ENCODE results near the gene DDI2. TPM values are rescaled to one million over a fixed set of nuclear protein-coding genes. Genes with fewer than 3 reads are reported as not detected.

DDI2 gene
- total and polyA plus RNA-seq, 10 of the 15 experiments (the other 5 are each of a cell fraction or from before 2014, with no cell fraction given), result 3.3 to 33.1 (median 11.6) TPM

GRCh38 chr1:15616373-15617172, 685 bp upstream of the DDI2 start:
- ChIA-PET SMC1A (ENCODE audit: uncharacterized antibody, unreplicated experiment) (interaction anchor here (0.6 to 0.9 kb wide), 2 partner anchors 23 to 345 kb away, joined by 3 read pairs; no protein-coding TSS in a partner anchor), POLR2A (interaction anchor here (0.5 to 2.5 kb wide), 5 partner anchors 11 to 289 kb away, joined by 3 to 18 read pairs (median 4); no protein-coding TSS in a partner anchor), CTCF (interaction anchor here (0.6 to 1.5 kb wide), 3 partner anchors 13 to 125 kb away, joined by 3 read pairs; no protein-coding TSS in a partner anchor), RAD21 (ENCODE audit: unreplicated experiment) (interaction anchor here (0.7 kb wide), 1 partner anchor 81 kb away, joined by 3 read pairs; no protein-coding TSS in a partner anchor)
- WGBS (ENCODE audit: insufficient coverage, insufficient replicate concordance, low lambda C conversion rate, missing lambda C conversion rate), result 29% methylated on average over 16 of the region's 16 CpGs
- ATAC-seq (peak; percentile 12), FAIRE-seq (no peak), DNase-seq (ENCODE audit: low read depth, low spot score) (no peak)
- Histone ChIP-seq H3K79me2 (ENCODE audit: control insufficient read depth, insufficient read depth, low read length) (peaks cover 41% of the 10 kb centered on the region), H2AFZ (ENCODE audit: control insufficient read depth, low read depth, low read length) (peak overlapping the region; percentile 95), H4K20me1 (ENCODE audit: control insufficient read depth, insufficient read depth) (no peaks in the 10 kb centered on the region), H3K36me3 (ENCODE audit: control insufficient read depth in 2 of 2, insufficient read depth in 2 of 2, low read length in 1 of 2) (no peaks in the 10 kb centered on the region), H3K4me2 (ENCODE audit: control insufficient read depth, insufficient read depth) (peak overlapping the region; percentile 91), H3K4me3 (peak overlapping the region; percentile 70), H3K9me3 (replicated peaks; ENCODE audit: control insufficient read depth, insufficient read depth, low read length) (no peaks in the 10 kb centered on the region), H3K27me3 (replicated peaks in 1 of 2; ENCODE audit: control insufficient read depth in 2 of 2, insufficient read depth in 2 of 2, low read length in 1 of 2) (no peaks in the 10 kb centered on the region), H3K4me1 (ENCODE audit: control insufficient read depth, insufficient read depth, low read length) (peaks cover 14% of the 10 kb centered on the region), H3K27ac (ENCODE audit: control insufficient read depth, insufficient read depth) (peak overlapping the region; percentile 92), H3K9ac (ENCODE audit: control insufficient read depth, insufficient read depth, low read length) (peak overlapping the region; percentile 59)
- BruUV-seq (replicated peaks), result TSS peak; percentile 93
- TF ChIP-seq SRF (IDR thresholded peaks at IDR 0.05; ENCODE audit: low read depth in 2 of 2, low read length in 2 of 2), result no peak
- no peak for TF ChIP-seq SUPT20H (IDR thresholded peaks at IDR 0.05; ENCODE audit: borderline replicate concordance, control insufficient read depth, low read depth, low read length)
- 0 out of 2 replicates have a peak, but pooled peaks have one; percentile 32 for TF ChIP-seq NFIC (IDR thresholded peaks at IDR 0.05; ENCODE audit: low read depth, low read length)
- no peak for TF ChIP-seq CTCF (IDR thresholded peaks at IDR 0.05 in 2 of 3, conservative IDR thresholded peaks at IDR 0.05 in 1 of 3; ENCODE audit: control insufficient read depth in 2 of 3, extremely low read depth in 1 of 3, insufficient read depth in 1 of 3, low read depth in 3 of 3, low read length in 3 of 3)
- TF ChIP-seq FOXK2 (IDR thresholded peaks at IDR 0.05), result no peak
- TF ChIP-seq SMAD5 (IDR thresholded peaks at IDR 0.05; ENCODE audit: low read depth), result no peak
- 0 out of 4 replicates have a peak, but pooled peaks of 1 of the 2 experiments have one; percentile 17 for TF ChIP-seq ETV6 (conservative IDR thresholded peaks at IDR 0.05 in 1 of 2, IDR thresholded peaks at IDR 0.05 in 1 of 2; ENCODE audit: borderline replicate concordance in 1 of 2, low read depth in 1 of 2)
- peak; percentile 69; the same call in 1 of the 2 replicates for TF ChIP-seq RELB (IDR thresholded peaks at IDR 0.05; ENCODE audit: low read depth)
- no peak for TF ChIP-seq ZZZ3 (IDR thresholded peaks at IDR 0.05; ENCODE audit: control insufficient read depth, insufficient read length, low read depth)
- TF ChIP-seq GABPA (IDR thresholded peaks at IDR 0.05; ENCODE audit: low read depth), result 0 out of 2 replicates have a peak, but pooled peaks have one; percentile 12
- TF ChIP-seq JUNB (IDR thresholded peaks at IDR 0.05), result no peak
- no peak for TF ChIP-seq SMARCA5 (IDR thresholded peaks at IDR 0.05)
- no peak for TF ChIP-seq KLF5 (IDR thresholded peaks at IDR 0.05; ENCODE audit: partially characterized antibody)
- TF ChIP-seq MEF2B (IDR thresholded peaks at IDR 0.05; ENCODE audit: partially characterized antibody, poor library complexity, severe bottlenecking), result no peak
- no peak for TF ChIP-seq POLR2AphosphoS5 (IDR thresholded peaks at IDR 0.05; ENCODE audit: low read length)
- 0 out of 2 replicates have a peak, but pooled peaks have one; percentile 8 for TF ChIP-seq SPI1 (IDR thresholded peaks at IDR 0.05; ENCODE audit: borderline replicate concordance, insufficient read depth, low read depth, low read length)
- TF ChIP-seq TARDBP (IDR thresholded peaks at IDR 0.05; ENCODE audit: borderline replicate concordance), result no peak
- in situ Hi-C loops (cut with MboI), result no loop called here
- intact Hi-C loops (cut with micrococcal nuclease; ENCODE audit: unreplicated experiment), result loop anchor here (2.0 to 5.0 kb wide), 2 partner anchors 81 to 90 kb away; partner anchors contain the start of gene DNAJC16

Data from GM12878 (cell line).